ENCODE results near the gene PRPF19. TPM values are rescaled to one million over a fixed set of nuclear protein-coding genes. Genes with fewer than 3 reads are reported as not detected.
A peak's percentile ranks its signal among the peaks of the same experiment; 100 is the strongest.

PRPF19 gene
- total RNA-seq, 1 experiment from 2014 or later = 128 TPM

DNA sequence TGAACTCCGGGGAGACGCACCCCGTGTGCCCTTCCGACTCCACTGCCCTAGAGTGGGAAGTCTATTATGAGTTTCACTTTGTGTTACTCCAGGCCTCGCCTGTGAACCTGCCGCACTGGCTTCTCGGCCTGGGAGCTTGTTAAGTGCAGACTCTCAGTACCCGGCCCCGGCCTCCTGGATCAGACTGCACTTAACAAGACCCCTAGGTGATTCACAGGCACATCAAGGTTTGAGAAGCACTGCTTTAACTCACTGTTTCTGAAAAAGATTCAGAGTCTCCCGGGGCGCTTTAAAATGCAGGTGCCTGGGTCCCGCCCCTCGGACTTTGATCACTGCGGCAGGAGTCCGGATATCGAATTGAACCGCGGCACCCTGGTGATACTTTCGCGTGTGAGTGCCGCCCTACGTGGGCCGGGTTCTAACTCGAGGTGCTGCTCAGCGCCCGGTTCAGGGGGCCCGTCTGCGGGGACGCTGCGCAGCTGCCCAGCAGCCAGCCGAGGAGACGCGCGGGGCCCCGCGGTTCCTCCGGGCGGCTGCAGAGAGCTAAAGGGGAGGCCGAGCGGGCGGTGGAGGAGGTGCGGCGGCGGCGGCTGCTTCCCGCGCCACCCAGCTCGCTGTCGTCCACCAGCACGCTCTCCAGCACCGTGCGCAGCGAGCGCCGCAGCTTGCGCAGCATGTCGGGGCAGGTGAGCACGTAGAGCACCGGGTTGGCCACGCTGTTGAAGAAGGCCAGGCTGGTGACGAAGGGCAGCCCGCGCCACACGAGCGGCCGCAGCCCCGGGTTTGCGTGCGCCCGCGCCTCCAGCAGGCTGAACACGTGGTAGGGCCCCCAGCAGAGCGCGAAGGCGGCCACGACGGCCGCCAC lies 54.0 kb downstream of the PRPF19 start:
- peak; percentile 39 for DNase-seq
- intact Hi-C loops (cut with micrococcal nuclease; ENCODE audit: unreplicated experiment) = no loop called here
- CTCF ChIA-PET = interaction anchor here (0.5 to 1.0 kb wide), 3 partner anchors 21 to 309 kb away, joined by 3 read pairs; no protein-coding TSS in a partner anchor
- Mint-ChIP-seq H3K9me3 (ENCODE audit: low read depth, unreplicated experiment) (no peaks in the 10 kb centered on the region), H3K4me3 (ENCODE audit: low read depth, unreplicated experiment) (peak overlapping the region; percentile 52), H3K36me3 (ENCODE audit: insufficient read depth, unreplicated experiment) (peaks cover 44% of the 10 kb centered on the region), H3K27ac (ENCODE audit: unreplicated experiment) (no peak overlapping the region), H3K4me1 (ENCODE audit: low read depth, unreplicated experiment) (peaks cover 9% of the 10 kb centered on the region), H3K27me3 (ENCODE audit: unreplicated experiment) (peaks cover 24% of the 10 kb centered on the region)
- BruUV-seq (replicated peaks) = no TSS peak
- no peak for TF ChIP-seq CTCF (IDR thresholded peaks at IDR 0.05; ENCODE audit: unreplicated experiment)

DNA sequence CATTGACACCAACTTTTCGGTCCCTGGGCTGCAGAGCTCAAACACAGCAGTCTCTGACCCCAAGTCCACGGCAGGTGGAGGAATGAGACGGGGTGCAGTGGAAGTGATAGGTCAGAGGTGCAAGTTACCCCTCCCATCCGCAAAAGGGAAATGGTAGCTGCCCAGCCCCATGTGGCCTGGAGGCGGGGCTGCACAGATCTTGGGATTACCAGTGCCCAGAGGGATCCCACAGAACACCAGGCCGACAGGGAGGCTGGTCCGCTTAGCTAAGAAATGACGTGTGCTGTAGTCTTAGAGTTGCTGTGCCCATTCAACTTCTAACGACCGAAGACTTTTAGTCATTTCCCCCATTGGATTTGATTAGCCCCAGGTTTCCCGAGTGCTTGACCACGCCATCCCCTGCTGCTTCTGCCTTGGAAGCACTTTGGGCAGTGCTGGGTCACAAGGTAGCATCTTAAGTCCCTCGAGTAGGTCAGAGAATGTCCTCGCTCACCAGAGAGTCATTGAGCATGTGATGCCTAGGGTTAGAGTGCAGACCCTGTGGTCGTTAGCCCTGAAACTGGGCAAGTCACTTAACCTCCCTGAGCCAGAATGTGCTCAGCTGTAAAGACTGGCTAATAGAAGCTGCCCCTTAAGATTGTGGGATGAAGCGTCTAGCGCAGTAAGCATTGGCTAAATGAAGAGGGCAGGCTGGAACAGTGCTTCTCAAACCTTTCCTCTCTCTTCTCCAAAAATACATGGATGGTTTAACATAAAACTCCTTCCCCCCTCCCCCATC lies 54.9 kb downstream of the PRPF19 start:
- no peaks in the 10 kb centered on the region for H3K9me3 Mint-ChIP-seq (ENCODE audit: low read depth, unreplicated experiment)

GRCh38 chr11:60849641-60850520 lies 56.5 kb downstream of the PRPF19 start:
- H3K36me3 Mint-ChIP-seq (ENCODE audit: insufficient read depth, unreplicated experiment) = peaks cover 58% of the 10 kb centered on the region
- no peak for DNase-seq
- no peak overlapping the region for H3K4me3 Mint-ChIP-seq (ENCODE audit: low read depth, unreplicated experiment)
- CTCF ChIA-PET = interaction anchor here (0.5 kb wide), 1 partner anchor 212 kb away, joined by 5 read pairs; no protein-coding TSS in a partner anchor
- no peak overlapping the region for H3K27ac Mint-ChIP-seq (ENCODE audit: unreplicated experiment)
- no peak for TF ChIP-seq CTCF (IDR thresholded peaks at IDR 0.05; ENCODE audit: unreplicated experiment)
- BruUV-seq (replicated peaks) = no TSS peak
- peaks cover 17% of the 10 kb centered on the region for H3K4me1 Mint-ChIP-seq (ENCODE audit: low read depth, unreplicated experiment)
- H3K9me3 Mint-ChIP-seq (ENCODE audit: low read depth, unreplicated experiment) = no peaks in the 10 kb centered on the region
- H3K27me3 Mint-ChIP-seq (ENCODE audit: unreplicated experiment) = peaks cover 6% of the 10 kb centered on the region
- intact Hi-C loops (cut with micrococcal nuclease; ENCODE audit: unreplicated experiment) = no loop called here

More for the DNA sequence above, 54.9 kb downstream of the PRPF19 start:
- H3K4me1 Mint-ChIP-seq (ENCODE audit: low read depth, unreplicated experiment) = peaks cover 9% of the 10 kb centered on the region
- BruUV-seq (replicated peaks) = no TSS peak
- no peak for DNase-seq
- TF ChIP-seq CTCF (IDR thresholded peaks at IDR 0.05; ENCODE audit: unreplicated experiment) = no peak
- H3K27me3 Mint-ChIP-seq (ENCODE audit: unreplicated experiment) = peaks cover 23% of the 10 kb centered on the region
- peak overlapping the region; percentile 52 for H3K4me3 Mint-ChIP-seq (ENCODE audit: low read depth, unreplicated experiment)
- intact Hi-C loops (cut with micrococcal nuclease; ENCODE audit: unreplicated experiment) = no loop called here
- CTCF ChIA-PET = no interaction called here
- H3K36me3 Mint-ChIP-seq (ENCODE audit: insufficient read depth, unreplicated experiment) = peaks cover 48% of the 10 kb centered on the region
- H3K27ac Mint-ChIP-seq (ENCODE audit: unreplicated experiment) = no peak overlapping the region

- Mint-ChIP-seq H3K4me1 (ENCODE audit: low read depth, unreplicated experiment) (peaks cover 28% of the 10 kb centered on the region), H3K9me3 (ENCODE audit: low read depth, unreplicated experiment) (no peaks in the 10 kb centered on the region), H3K4me3 (ENCODE audit: low read depth, unreplicated experiment) (no peak overlapping the region), H3K27me3 (ENCODE audit: unreplicated experiment) (no peaks in the 10 kb centered on the region), H3K27ac (ENCODE audit: unreplicated experiment) (no peak overlapping the region), H3K36me3 (ENCODE audit: insufficient read depth, unreplicated experiment) (peaks cover 62% of the 10 kb centered on the region)
- intact Hi-C loops (cut with micrococcal nuclease; ENCODE audit: unreplicated experiment) = no loop called here
- BruUV-seq (replicated peaks) = no TSS peak
- no peak for DNase-seq
- TF ChIP-seq CTCF (IDR thresholded peaks at IDR 0.05; ENCODE audit: unreplicated experiment) = no peak
- CTCF ChIA-PET = no interaction called here
Observed at GRCh38 chr11:60848714-60849151, 57.7 kb downstream of the PRPF19 start.
